ENCODE data around the gene C17orf75.

C17orf75 gene

DNA sequence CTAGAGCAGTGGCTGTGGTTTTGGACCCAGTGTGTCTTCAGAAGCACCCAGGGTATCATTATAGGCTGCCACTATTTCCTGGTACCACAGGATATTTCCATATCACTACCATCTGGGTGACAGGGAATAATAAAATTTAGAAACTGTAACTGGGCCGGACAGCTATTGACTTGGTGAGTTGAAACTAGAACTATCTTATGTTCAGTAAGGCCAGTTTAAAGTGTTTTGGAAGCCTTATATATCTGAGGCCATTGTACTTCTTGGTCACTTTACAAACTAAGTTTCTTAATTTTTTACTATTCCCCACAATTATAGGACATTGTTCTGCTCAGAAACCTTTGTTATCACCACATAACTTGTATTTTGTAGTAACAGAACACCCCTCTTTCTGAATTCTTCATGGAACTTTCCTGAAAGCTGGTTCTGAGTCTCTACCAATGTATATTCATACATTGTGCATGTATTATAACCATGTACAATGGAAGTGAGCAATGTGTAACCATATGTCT, 42.0 kb upstream of the C17orf75 start:
- no peak for DNase-seq (ENCODE audit: low read depth)
- H3K4me3 ChIP-seq (ENCODE audit: low read length) = no peak overlapping the region
- no peak for TF ChIP-seq CTCF (IDR thresholded peaks at IDR 0.05; ENCODE audit: insufficient read depth, low read depth, low read length, missing control alignments)

- no peak for DNase-seq (ENCODE audit: low read depth)
- TF ChIP-seq CTCF (IDR thresholded peaks at IDR 0.05; ENCODE audit: insufficient read depth, low read depth, low read length, missing control alignments) = no peak
- no peak overlapping the region for H3K4me3 ChIP-seq (ENCODE audit: low read length)
Observed at GRCh38 chr17:32382526-32383223, 40.7 kb upstream of the C17orf75 start.

GRCh38 chr17:32370426-32370825, 28.5 kb upstream of the C17orf75 start:
- no peak overlapping the region for H3K4me3 ChIP-seq (ENCODE audit: low read length)
- TF ChIP-seq CTCF (IDR thresholded peaks at IDR 0.05; ENCODE audit: insufficient read depth, low read depth, low read length, missing control alignments) = no peak

GRCh38 chr17:32361270-32361669, 19.3 kb upstream of the C17orf75 start:
- no peak overlapping the region for H3K4me3 ChIP-seq (ENCODE audit: low read length)
- no peak for TF ChIP-seq CTCF (IDR thresholded peaks at IDR 0.05; ENCODE audit: insufficient read depth, low read depth, low read length, missing control alignments)
- no peak for DNase-seq (ENCODE audit: low read depth)

More at GRCh38 chr17:32370426-32370825, 28.5 kb upstream of the C17orf75 start:
- DNase-seq (ENCODE audit: low read depth) = no peak

DNA sequence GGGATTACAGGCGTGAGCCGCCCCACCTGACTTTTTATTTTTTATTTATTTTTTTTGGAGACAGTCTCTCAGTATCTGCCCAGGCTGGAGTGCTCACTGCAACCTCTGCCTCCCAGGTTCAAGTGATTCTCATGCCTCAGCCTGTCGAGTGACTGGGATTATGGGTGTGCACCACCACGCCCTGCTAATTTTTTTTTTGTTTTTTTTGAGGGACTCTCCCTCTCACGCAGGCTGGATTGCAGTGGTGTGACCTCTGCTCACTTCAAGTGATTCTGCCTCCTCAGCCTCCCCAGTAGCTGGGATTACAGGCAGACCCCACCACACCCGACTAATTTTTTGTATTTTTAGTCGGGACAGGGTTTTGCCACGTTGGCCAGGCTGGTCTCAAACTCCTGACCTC, 15.6 kb upstream of the C17orf75 start:
- no peak for TF ChIP-seq CTCF (IDR thresholded peaks at IDR 0.05; ENCODE audit: insufficient read depth, low read depth, low read length, missing control alignments)
- DNase-seq (ENCODE audit: low read depth) = peak; percentile 68
- no peak overlapping the region for H3K4me3 ChIP-seq (ENCODE audit: low read length)

DNA sequence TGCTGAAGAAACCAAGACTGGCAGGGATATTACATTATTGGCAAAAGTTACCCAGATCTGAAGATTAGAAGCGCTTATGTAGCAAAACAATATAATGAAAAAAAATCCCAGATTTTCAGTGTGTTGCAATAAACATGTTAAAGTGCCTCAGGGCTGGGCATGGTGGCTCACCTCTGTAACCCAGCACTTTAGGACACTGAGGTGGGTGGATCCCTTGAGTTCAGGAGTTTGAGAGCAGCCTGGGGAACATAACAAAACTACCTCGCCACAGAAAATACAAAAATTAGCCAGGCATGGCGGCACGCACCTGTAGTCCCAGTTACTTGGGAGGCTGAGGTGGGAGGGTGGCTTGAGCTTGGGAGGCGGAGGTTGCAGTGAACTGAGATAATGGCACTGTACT, 14.8 kb upstream of the C17orf75 start:
- DNase-seq (ENCODE audit: low read depth) = peak; percentile 43
- no peak for TF ChIP-seq CTCF (IDR thresholded peaks at IDR 0.05; ENCODE audit: insufficient read depth, low read depth, low read length, missing control alignments)
- no peak overlapping the region for H3K4me3 ChIP-seq (ENCODE audit: low read length)

DNA sequence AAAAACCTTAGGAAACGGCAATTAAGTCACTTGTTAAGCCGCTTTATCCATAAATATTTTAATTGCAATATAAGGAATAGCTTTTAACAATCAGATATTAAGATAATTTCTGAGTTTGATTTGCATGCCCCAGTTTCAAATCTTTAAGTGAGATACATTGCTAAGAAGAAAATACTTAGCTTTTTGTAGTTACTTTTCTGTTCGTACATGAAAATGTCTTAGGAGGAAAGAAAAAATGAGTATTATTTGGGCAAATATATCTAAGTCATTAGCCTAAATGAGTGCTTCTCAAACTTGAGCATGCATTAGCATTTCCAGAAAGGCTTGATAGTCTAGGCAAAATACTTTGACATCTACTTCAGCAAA, 14.4 kb upstream of the C17orf75 start:
- H3K4me3 ChIP-seq (ENCODE audit: low read length) = no peak overlapping the region
- DNase-seq (ENCODE audit: low read depth) = no peak
- no peak for TF ChIP-seq CTCF (IDR thresholded peaks at IDR 0.05; ENCODE audit: insufficient read depth, low read depth, low read length, missing control alignments)

All from epithelial cell of esophagus (primary cell).